ENCODE results near the gene ABHD11. TPM values are rescaled to one million over a fixed set of nuclear protein-coding genes. Genes with fewer than 3 reads are reported as not detected.

Gene ABHD11
- total and polyA plus RNA-seq, 2 of the 4 experiments (the other 2 are of a cell fraction), result 13.4 to 19.9 TPM

- H3K27ac ChIP-seq (ENCODE audit: insufficient read depth, low read length), result no peak overlapping the region
- H4K8ac ChIP-seq (ENCODE audit: low read depth in 2 of 2, low read length in 2 of 2), result no peak overlapping the region
- no peak overlapping the region for H2BK5ac ChIP-seq (ENCODE audit: low read depth, low read length, poor library complexity, severe bottlenecking)
- H2AK5ac ChIP-seq (ENCODE audit: low read depth, low read length), result no peak overlapping the region
- no peak overlapping the region for H4K91ac ChIP-seq (ENCODE audit: insufficient read depth, low read depth, low read length)
- no peaks in the 10 kb centered on the region for H3K4me1 ChIP-seq (ENCODE audit: control insufficient read depth, insufficient read depth, low read length)
- H3K9ac ChIP-seq (ENCODE audit: low read depth, low read length), result no peak overlapping the region
- no peak overlapping the region for H3K4me2 ChIP-seq (ENCODE audit: low read depth, low read length)
- TF ChIP-seq CTCF (conservative IDR thresholded peaks at IDR 0.05; ENCODE audit: low read depth, low read length) (no peak), SMC3 (IDR thresholded peaks at IDR 0.05; ENCODE audit: low read depth, low read length) (no peak), MAZ (IDR thresholded peaks at IDR 0.05; ENCODE audit: borderline replicate concordance, low read depth, low read length) (no peak), CEBPB (IDR thresholded peaks at IDR 0.05; ENCODE audit: low read depth, low read length) (no peak), MXI1 (IDR thresholded peaks at IDR 0.05; ENCODE audit: borderline replicate concordance, low read depth, low read length) (no peak), FOS (IDR thresholded peaks at IDR 0.05; ENCODE audit: low read depth, low read length) (no peak), BHLHE40 (IDR thresholded peaks at IDR 0.05; ENCODE audit: low read depth, low read length) (no peak), CHD1 (IDR thresholded peaks at IDR 0.05; ENCODE audit: low read depth, low read length) (no peak), RCOR1 (IDR thresholded peaks at IDR 0.05; ENCODE audit: insufficient replicate concordance, low read length) (no peak), MAFK (IDR thresholded peaks at IDR 0.05; ENCODE audit: low read depth, low read length) (no peak), RAD21 (IDR thresholded peaks at IDR 0.05; ENCODE audit: low read length) (no peak), NFE2L2 (IDR thresholded peaks at IDR 0.05; ENCODE audit: low read depth, low read length) (no peak), RFX5 (IDR thresholded peaks at IDR 0.05; ENCODE audit: low read depth, low read length) (no peak), POLR2A (IDR thresholded peaks at IDR 0.05; ENCODE audit: low read depth, low read length) (no peak), ELK1 (IDR thresholded peaks at IDR 0.05; ENCODE audit: borderline replicate concordance, low read depth, low read length) (no peak), USF2 (IDR thresholded peaks at IDR 0.05; ENCODE audit: low read depth, low read length) (no peak)
- peaks cover 51% of the 10 kb centered on the region for H3K36me3 ChIP-seq (ENCODE audit: control insufficient read depth, insufficient read depth, low read length)
- H4K5ac ChIP-seq (ENCODE audit: low read depth, low read length), result no peak overlapping the region
- H3K56ac ChIP-seq (ENCODE audit: extremely low read depth, insufficient read depth, low read length), result no peak overlapping the region
- no peaks in the 10 kb centered on the region for H3K27me3 ChIP-seq (ENCODE audit: control insufficient read depth, insufficient read depth, low read length)
- H2BK20ac ChIP-seq (ENCODE audit: low read depth, low read length), result no peak overlapping the region
- CTCF ChIA-PET, result no interaction called here
- dilution Hi-C loops (cut with HindIII; ENCODE audit: low sequenced_read_pairs, unreplicated experiment), result no loop called here
- no peaks in the 10 kb centered on the region for H3K9me1 ChIP-seq (ENCODE audit: insufficient read depth, low read length)
- H2AFZ ChIP-seq (replicated peaks; ENCODE audit: low read length, poor library complexity), result no peak overlapping the region
- H3K18ac ChIP-seq (ENCODE audit: low read depth, low read length), result no peak overlapping the region
- H3K9me3 ChIP-seq (ENCODE audit: control insufficient read depth, insufficient read depth, low read length), result no peaks in the 10 kb centered on the region
- intact Hi-C loops (cut with micrococcal nuclease), result no loop called here
- no peak overlapping the region for H2BK15ac ChIP-seq (ENCODE audit: low read depth, low read length)
- DNase-seq, result no peak
- in situ Hi-C loops (cut with MboI; ENCODE audit: low sequenced_read_pairs), result no loop called here
- no peak overlapping the region for H3K4ac ChIP-seq (ENCODE audit: low read depth, low read length)
- H3K79me1 ChIP-seq (ENCODE audit: low read depth in 1 of 2, low read length in 2 of 2), result peaks cover 14 to 29% of the 10 kb centered on the region in 2 experiments
- WGBS, 2 experiments (ENCODE audit: extremely low coverage in 2 of 2, insufficient read length in 1 of 2), result 95% methylated on average over 2 of the region's 7 CpGs; no CpG with 5 or more reads in 1 of the 2 experiments
- no TSS peak for BruUV-seq (replicated peaks)
- POLR2A ChIA-PET (ENCODE audit: unreplicated experiment), result no interaction called here
- no peak overlapping the region for H2AK9ac ChIP-seq (replicated peaks; ENCODE audit: low read depth, low read length, poor library complexity)
- H3K23ac ChIP-seq (ENCODE audit: low read depth, low read length), result no peak overlapping the region
- no peak overlapping the region for H3K4me3 ChIP-seq (ENCODE audit: insufficient read depth, low read depth, low read length)
- H4K20me1 ChIP-seq (ENCODE audit: insufficient read depth, low read length), result peaks cover 4% of the 10 kb centered on the region; the same call in 1 of the 2 replicates
- H2BK120ac ChIP-seq (ENCODE audit: low read depth, low read length), result no peak overlapping the region
- H3K14ac ChIP-seq (replicated peaks; ENCODE audit: low read depth, low read length), result no peak overlapping the region
- ATAC-seq (ENCODE audit: low read depth), result no peak
Observed at GRCh38 chr7:73690646-73691045, 48.0 kb downstream of the ABHD11 start.

Data from IMR-90 (cell line).